ENCODE measurements around the gene CCDC50.

GRCh38 chr3:191363221-191363620 is 34.0 kb downstream of the CCDC50 start:
- TF ChIP-seq, protein P1, sequence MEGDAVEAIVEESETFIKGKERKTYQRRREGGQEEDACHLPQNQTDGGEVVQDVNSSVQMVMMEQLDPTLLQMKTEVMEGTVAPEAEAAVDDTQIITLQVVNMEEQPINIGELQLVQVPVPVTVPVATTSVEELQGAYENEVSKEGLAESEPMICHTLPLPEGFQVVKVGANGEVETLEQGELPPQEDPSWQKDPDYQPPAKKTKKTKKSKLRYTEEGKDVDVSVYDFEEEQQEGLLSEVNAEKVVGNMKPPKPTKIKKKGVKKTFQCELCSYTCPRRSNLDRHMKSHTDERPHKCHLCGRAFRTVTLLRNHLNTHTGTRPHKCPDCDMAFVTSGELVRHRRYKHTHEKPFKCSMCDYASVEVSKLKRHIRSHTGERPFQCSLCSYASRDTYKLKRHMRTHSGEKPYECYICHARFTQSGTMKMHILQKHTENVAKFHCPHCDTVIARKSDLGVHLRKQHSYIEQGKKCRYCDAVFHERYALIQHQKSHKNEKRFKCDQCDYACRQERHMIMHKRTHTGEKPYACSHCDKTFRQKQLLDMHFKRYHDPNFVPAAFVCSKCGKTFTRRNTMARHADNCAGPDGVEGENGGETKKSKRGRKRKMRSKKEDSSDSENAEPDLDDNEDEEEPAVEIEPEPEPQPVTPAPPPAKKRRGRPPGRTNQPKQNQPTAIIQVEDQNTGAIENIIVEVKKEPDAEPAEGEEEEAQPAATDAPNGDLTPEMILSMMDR (IDR thresholded peaks at IDR 0.05; ENCODE audit: low read length), result no peak
- no peak for TF ChIP-seq EZH2 (optimal IDR thresholded peaks at IDR 0.05; ENCODE audit: low read depth, low read length)
- no peak for TF ChIP-seq EZH2phosphoT487 (IDR thresholded peaks at IDR 0.05; ENCODE audit: low read length)
